22Rv1 (cell line): ENCODE data around the gene DDC.

Experiments used
- ZFX ChIP-seq: fragments of 450-650 bp; IDR thresholded peaks from 2 replicates; pipeline ENCODE4 v1.6.1; 2017; ENCODE audit warnings: antibody characterized with exemption, borderline replicate concordance
- TF ChIP-seq, protein P1 (sequence below): fragments of 450-650 bp; IDR thresholded peaks from 2 replicates; pipeline ENCODE4 v1.5.1; 2017; ENCODE audit warnings: mild to moderate bottlenecking

DNA sequence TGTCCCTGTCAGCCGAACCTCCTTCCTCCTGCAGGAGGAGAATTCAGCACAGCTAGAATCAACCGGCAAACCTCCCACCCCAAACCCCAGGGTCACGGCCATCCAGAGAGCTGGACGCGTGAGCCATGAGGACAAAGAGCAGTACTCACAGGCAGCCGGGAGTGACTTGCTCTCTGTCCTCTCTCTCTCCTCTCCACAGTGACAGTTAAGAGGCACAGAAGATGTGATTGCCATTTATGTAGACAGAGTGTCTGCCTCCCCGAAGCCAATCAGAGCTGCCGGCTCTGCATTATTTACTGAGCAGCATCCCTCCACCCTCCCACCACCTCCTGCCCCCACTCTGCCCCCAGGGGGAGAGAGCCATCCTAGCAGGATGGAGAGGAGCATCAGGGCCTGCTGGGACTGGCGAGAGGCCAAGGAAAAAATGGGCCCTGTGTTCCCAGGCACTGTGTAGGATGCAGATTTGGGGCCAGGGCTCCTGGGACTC lies 4.3 kb downstream of the DDC start:
- TF ChIP-seq, protein P1, sequence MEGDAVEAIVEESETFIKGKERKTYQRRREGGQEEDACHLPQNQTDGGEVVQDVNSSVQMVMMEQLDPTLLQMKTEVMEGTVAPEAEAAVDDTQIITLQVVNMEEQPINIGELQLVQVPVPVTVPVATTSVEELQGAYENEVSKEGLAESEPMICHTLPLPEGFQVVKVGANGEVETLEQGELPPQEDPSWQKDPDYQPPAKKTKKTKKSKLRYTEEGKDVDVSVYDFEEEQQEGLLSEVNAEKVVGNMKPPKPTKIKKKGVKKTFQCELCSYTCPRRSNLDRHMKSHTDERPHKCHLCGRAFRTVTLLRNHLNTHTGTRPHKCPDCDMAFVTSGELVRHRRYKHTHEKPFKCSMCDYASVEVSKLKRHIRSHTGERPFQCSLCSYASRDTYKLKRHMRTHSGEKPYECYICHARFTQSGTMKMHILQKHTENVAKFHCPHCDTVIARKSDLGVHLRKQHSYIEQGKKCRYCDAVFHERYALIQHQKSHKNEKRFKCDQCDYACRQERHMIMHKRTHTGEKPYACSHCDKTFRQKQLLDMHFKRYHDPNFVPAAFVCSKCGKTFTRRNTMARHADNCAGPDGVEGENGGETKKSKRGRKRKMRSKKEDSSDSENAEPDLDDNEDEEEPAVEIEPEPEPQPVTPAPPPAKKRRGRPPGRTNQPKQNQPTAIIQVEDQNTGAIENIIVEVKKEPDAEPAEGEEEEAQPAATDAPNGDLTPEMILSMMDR = no peak
- TF ChIP-seq ZFX = no peak
